ENCODE data around the gene TBC1D22B. TPM values are rescaled to one million over a fixed set of nuclear protein-coding genes. Genes with fewer than 3 reads are reported as not detected.

The TBC1D22B gene
- total RNA-seq, 1 experiment from 2014 or later: 9.1 TPM

DNA sequence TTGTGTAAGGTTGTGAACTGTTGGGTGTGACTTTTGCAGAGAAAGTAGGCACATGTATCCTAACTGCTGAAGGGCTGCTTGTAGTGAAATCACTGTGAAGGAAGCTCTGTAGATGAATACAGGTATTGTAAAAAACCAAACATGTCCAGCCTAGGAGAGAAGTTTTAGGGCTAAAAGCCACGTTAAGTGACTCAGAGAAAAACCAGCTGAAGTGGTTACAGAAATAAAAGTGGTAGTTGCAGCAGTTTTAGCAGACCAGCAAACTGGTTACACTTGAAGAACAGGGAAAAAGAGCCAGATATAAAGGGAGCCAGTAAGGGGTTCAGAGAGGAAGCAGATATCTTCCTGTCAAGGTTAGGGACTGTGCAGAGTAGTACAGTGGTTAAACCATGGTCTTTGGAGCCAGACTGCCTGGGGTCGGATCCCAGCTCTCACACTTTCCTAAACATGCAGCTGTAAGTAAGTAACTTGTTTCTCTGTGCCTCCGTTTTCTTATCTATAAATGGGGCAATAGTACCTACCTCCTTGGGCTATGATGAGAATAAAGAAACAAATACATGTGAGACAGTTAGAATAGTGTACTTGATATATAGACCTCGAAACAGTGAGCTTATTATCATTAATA lies 62.4 kb downstream of the TBC1D22B start:
- no peaks in the 10 kb centered on the region for H3K9me3 ChIP-seq (ENCODE audit: low read length)
- DNase-seq (peak; percentile 71), ATAC-seq (no peak; the same call in 1 of the 2 replicates)
- intact Hi-C loops (cut with micrococcal nuclease): loop anchor here (5.0 to 10.0 kb wide), 2 partner anchors 47 to 115 kb away; partner anchors contain the start of gene CMTR1
- no peak overlapping the region for H2AFZ ChIP-seq (ENCODE audit: low read length)
- no peaks in the 10 kb centered on the region for H3K9me2 ChIP-seq (replicated peaks; ENCODE audit: low read length)
- peaks cover 59% of the 10 kb centered on the region for H3K4me1 ChIP-seq (ENCODE audit: insufficient read depth, low read length)
- H3K9ac ChIP-seq (ENCODE audit: low read length): 0 out of 2 replicates have a peak overlapping the region, but pooled peaks have one; percentile 16
- peak overlapping the region; percentile 71 for H3K27ac ChIP-seq (ENCODE audit: low read length)
- TF ChIP-seq EZH2 (IDR thresholded peaks at IDR 0.05; ENCODE audit: low read length, unreplicated experiment): no peak
- TF ChIP-seq, protein P1, sequence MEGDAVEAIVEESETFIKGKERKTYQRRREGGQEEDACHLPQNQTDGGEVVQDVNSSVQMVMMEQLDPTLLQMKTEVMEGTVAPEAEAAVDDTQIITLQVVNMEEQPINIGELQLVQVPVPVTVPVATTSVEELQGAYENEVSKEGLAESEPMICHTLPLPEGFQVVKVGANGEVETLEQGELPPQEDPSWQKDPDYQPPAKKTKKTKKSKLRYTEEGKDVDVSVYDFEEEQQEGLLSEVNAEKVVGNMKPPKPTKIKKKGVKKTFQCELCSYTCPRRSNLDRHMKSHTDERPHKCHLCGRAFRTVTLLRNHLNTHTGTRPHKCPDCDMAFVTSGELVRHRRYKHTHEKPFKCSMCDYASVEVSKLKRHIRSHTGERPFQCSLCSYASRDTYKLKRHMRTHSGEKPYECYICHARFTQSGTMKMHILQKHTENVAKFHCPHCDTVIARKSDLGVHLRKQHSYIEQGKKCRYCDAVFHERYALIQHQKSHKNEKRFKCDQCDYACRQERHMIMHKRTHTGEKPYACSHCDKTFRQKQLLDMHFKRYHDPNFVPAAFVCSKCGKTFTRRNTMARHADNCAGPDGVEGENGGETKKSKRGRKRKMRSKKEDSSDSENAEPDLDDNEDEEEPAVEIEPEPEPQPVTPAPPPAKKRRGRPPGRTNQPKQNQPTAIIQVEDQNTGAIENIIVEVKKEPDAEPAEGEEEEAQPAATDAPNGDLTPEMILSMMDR (conservative IDR thresholded peaks at IDR 0.05; ENCODE audit: low read depth, low read length): no peak
- TF ChIP-seq EZH2phosphoT487 (IDR thresholded peaks at IDR 0.05; ENCODE audit: borderline replicate concordance, low read length): no peak
- no TSS peak for BruUV-seq (replicated peaks)
- POLR2A ChIA-PET (ENCODE audit: unreplicated experiment): interaction anchor here (0.7 kb wide), 1 partner anchor 135 kb away, joined by 3 read pairs; no protein-coding TSS in a partner anchor
- peaks cover 13% of the 10 kb centered on the region for H3F3A ChIP-seq (ENCODE audit: low read length, unreplicated experiment)
- H3K4me2 ChIP-seq (ENCODE audit: low read length): peak overlapping the region; percentile 41
- CTCF ChIA-PET: interaction anchor here (0.6 kb wide), 1 partner anchor 285 kb away, joined by 5 read pairs; no protein-coding TSS in a partner anchor
- no peak overlapping the region for H3K4me3 ChIP-seq (ENCODE audit: low read length)
- H3K79me2 ChIP-seq (ENCODE audit: low read length): no peaks in the 10 kb centered on the region
- H3K27me3 ChIP-seq (ENCODE audit: low read length): no peaks in the 10 kb centered on the region
- peaks cover 43% of the 10 kb centered on the region for H3K36me3 ChIP-seq (ENCODE audit: low read depth, low read length)
- peaks cover 4% of the 10 kb centered on the region; the same call in 1 of the 2 replicates for H4K20me1 ChIP-seq (ENCODE audit: low read length)

DNA sequence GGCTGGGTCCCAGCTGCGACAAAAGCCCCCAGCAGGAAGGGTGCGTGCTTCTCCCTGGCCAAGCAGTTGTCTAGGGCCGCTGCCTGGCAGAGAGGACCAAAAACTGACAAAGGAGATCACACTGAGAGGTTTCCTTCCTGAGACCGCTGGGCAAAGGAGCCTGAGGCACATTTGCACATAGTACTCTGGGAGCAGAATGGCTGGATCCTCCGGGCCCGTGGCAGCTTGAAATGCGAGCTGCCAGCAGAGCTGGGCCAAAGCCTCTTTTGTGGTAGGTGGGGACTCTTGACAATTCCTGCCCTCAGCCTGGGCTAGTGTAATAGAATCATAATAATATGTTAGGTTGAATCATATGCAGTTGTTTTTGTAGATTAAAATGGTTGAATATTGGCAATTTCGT lies 63.1 kb downstream of the TBC1D22B start:
- POLR2A ChIA-PET (ENCODE audit: unreplicated experiment): interaction anchor here (0.7 kb wide), 1 partner anchor 134 kb away, joined by 3 read pairs; no protein-coding TSS in a partner anchor
- no peaks in the 10 kb centered on the region for H3K27me3 ChIP-seq (ENCODE audit: low read length)
- H3K36me3 ChIP-seq (ENCODE audit: low read depth, low read length): peaks cover 42% of the 10 kb centered on the region
- peaks cover 65% of the 10 kb centered on the region for H3K4me1 ChIP-seq (ENCODE audit: insufficient read depth, low read length)
- H3K27ac ChIP-seq (ENCODE audit: low read length): peak overlapping the region; percentile 71
- H3K79me2 ChIP-seq (ENCODE audit: low read length): no peaks in the 10 kb centered on the region
- DNase-seq: no peak
- no peak for ATAC-seq
- no peaks in the 10 kb centered on the region for H3K9me3 ChIP-seq (ENCODE audit: low read length)
- no peaks in the 10 kb centered on the region for H3K9me2 ChIP-seq (replicated peaks; ENCODE audit: low read length)
- H2AFZ ChIP-seq (ENCODE audit: low read length): no peak overlapping the region
- BruUV-seq (replicated peaks): no TSS peak
- H3K4me3 ChIP-seq (ENCODE audit: low read length): no peak overlapping the region
- H3K4me2 ChIP-seq (ENCODE audit: low read length): no peak overlapping the region
- intact Hi-C loops (cut with micrococcal nuclease): loop anchor here (5.0 to 10.0 kb wide), 2 partner anchors 47 to 114 kb away; partner anchors contain the start of gene CMTR1
- H3K9ac ChIP-seq (ENCODE audit: low read length): no peak overlapping the region
- H3F3A ChIP-seq (ENCODE audit: low read length, unreplicated experiment): peaks cover 16% of the 10 kb centered on the region
- H4K20me1 ChIP-seq (ENCODE audit: low read length): peaks cover 4% of the 10 kb centered on the region; the same call in 1 of the 2 replicates
- TF ChIP-seq, protein P1 (conservative IDR thresholded peaks at IDR 0.05; ENCODE audit: low read depth, low read length): no peak
- TF ChIP-seq EZH2phosphoT487 (IDR thresholded peaks at IDR 0.05; ENCODE audit: borderline replicate concordance, low read length) (no peak), EZH2 (IDR thresholded peaks at IDR 0.05; ENCODE audit: low read length, unreplicated experiment) (no peak)
- CTCF ChIA-PET: no interaction called here

DNA sequence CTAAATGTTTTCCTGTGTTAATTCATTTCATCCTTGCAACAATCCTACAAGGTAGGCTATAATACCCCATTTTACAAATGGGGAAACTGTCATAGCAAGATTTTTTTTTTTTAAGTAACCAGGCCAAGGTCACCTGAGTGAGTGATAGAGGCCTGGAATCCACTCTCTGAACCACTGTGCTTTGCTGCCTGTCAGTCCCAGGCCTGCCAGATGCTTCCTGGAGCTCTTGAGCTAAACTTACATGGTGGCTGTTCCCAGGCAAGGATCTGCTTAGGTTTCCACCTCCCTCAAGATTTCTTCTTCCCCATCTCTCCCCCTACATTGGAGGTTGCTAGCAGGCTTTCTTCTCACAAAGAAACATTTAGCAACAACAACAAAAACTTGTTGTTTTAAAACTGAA lies 63.5 kb downstream of the TBC1D22B start:
- H3K9me2 ChIP-seq (replicated peaks; ENCODE audit: low read length): no peaks in the 10 kb centered on the region
- ChIA-PET POLR2A (ENCODE audit: unreplicated experiment) (no interaction called here), CTCF (no interaction called here)
- peaks cover 37% of the 10 kb centered on the region for H3K36me3 ChIP-seq (ENCODE audit: low read depth, low read length)
- BruUV-seq (replicated peaks): no TSS peak
- H3K27me3 ChIP-seq (ENCODE audit: low read length): no peaks in the 10 kb centered on the region
- no peak overlapping the region for H3K4me2 ChIP-seq (ENCODE audit: low read length)
- H3K27ac ChIP-seq (ENCODE audit: low read length): no peak overlapping the region
- DNase-seq (no peak), ATAC-seq (no peak)
- H2AFZ ChIP-seq (ENCODE audit: low read length): no peak overlapping the region
- no peak overlapping the region for H3K9ac ChIP-seq (ENCODE audit: low read length)
- H3F3A ChIP-seq (ENCODE audit: low read length, unreplicated experiment): peaks cover 16% of the 10 kb centered on the region
- no peak overlapping the region for H3K4me3 ChIP-seq (ENCODE audit: low read length)
- intact Hi-C loops (cut with micrococcal nuclease): loop anchor here (5.0 to 10.0 kb wide), 2 partner anchors 46 to 114 kb away; partner anchors contain the start of gene CMTR1
- no peaks in the 10 kb centered on the region for H3K79me2 ChIP-seq (ENCODE audit: low read length)
- H3K9me3 ChIP-seq (ENCODE audit: low read length): no peaks in the 10 kb centered on the region
- no peak for TF ChIP-seq EZH2phosphoT487 (IDR thresholded peaks at IDR 0.05; ENCODE audit: borderline replicate concordance, low read length)
- TF ChIP-seq EZH2 (IDR thresholded peaks at IDR 0.05; ENCODE audit: low read length, unreplicated experiment): no peak
- TF ChIP-seq, protein P1 (conservative IDR thresholded peaks at IDR 0.05; ENCODE audit: low read depth, low read length): no peak
- H4K20me1 ChIP-seq (ENCODE audit: low read length): peaks cover 4% of the 10 kb centered on the region; the same call in 1 of the 2 replicates
- H3K4me1 ChIP-seq (ENCODE audit: insufficient read depth, low read length): peaks cover 65% of the 10 kb centered on the region

Data from PC-3 (cell line).